Skeletal muscle cell (primary cell): ENCODE data around the gene PARP11.
"Not testable (repeated sequence)": the region's sequence is repeated elsewhere in the genome, so short reads cannot be mapped to it uniquely, and the experiment has no call there.

Experiments
- DNase-seq: peaks from one replicate; pipeline ENCODE4 v3.0.0-alpha.2; 2010; ENCODE audit warnings: low read depth
- H3K4me3 ChIP-seq: 2 replicates; pipeline ENCODE4 v1.5.1; 2011; ENCODE audit warnings: low read depth, mild to moderate bottlenecking, control low read depth, low read length, moderate library complexity

The PARP11 gene

DNA sequence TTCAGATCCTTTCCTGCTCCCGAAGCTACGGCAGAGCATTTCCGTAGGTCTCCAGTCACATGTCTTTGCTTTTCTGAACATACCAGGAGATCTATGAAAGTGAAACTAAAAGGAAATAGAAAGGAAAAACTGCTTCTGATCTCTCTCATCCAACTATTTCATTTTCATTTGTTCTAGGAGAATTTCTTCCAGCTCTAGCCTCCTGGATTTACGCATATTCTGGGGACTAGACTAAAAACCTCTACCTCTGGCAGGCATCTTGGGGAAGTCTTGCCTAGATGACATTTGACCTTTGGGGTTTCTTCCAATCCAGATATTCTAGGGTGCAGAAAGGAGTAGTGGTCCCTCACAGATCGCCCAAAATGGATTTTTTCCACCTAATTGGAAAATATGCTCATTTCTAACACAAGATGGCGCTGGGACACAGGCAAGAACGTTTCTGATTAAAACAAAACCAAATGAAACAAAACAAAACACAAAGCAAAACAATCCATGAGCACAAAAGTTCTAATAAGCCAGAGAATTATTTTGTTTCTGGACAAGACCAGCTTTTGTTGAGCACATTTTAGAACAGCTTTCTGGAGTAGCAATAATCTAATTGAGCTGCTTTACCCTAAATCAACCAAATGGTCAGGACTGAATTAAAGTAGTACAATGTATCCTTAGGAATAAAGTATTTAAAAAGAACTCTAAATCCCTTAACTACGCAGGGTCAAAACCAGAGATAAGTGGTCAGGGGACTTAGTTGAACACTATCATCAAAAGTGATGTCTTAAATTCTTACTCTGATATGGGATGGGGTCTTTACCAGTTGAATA, 12.3 kb upstream of the PARP11 start:
- H3K4me3 ChIP-seq: peak overlapping the region; percentile 58

DNA sequence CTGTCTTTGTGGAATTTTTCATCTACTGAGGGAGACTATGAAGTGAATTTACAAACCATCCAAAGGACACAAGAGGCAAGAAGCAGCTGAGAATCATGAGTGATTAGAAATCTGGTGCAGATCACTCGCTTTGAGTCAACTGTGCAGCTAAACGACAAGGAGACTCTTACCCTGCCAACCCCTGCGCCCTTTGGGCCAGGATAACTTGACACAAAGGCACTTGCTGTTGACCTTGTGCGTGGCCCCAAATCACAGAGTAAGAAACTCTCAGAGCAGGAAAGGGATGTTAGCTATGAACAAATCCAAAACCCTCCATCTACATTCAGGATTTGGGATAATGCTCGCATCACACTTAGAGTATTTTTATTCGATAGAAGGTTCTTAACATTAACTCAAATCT, 11.5 kb upstream of the PARP11 start:
- peak overlapping the region; percentile 58 for H3K4me3 ChIP-seq
- no peak for DNase-seq

More for the DNA sequence above, 12.3 kb upstream of the PARP11 start:
- no peak for DNase-seq

DNA sequence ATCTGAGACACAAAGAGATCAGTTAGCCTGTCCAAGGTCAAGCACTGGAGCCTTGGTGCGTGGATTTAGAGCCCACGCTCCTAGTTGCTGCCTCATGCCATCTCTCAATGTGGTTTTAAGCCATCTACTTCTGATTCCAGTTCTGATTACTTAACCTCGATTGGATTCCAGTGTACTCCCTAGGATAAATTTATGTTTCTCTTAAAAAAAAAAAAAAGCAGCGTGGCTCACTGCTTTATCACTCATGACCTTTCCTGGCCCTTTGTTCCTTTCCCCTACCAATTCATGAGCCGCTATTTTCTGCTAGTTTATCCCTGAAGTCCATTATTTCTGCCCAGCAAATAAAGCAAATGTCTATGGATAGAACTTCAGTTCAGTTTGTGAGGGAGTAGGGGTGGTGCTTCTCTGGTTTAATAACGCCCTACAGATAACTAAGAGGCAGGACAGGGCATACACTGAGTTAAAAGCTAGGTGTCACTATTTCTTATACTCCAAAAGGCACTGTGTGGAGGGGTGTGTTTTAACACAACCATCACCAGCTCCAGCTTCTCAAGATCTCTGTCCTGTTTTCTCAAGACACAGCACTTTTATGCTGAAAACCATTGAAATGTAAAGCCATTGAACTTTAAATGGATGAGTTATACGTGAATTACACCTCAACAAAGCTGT, 9.8 kb upstream of the PARP11 start:
- H3K4me3 ChIP-seq: no peak overlapping the region
- DNase-seq: no peak

GRCh38 chr12:3882406-3882805, 9.2 kb upstream of the PARP11 start:
- H3K4me3 ChIP-seq: no peak overlapping the region
- no peak for DNase-seq

- no peak for DNase-seq
- H3K4me3 ChIP-seq: no peak overlapping the region
These were observed 8.2 kb upstream of the PARP11 start for GRCh38 chr12:3881281-3881950.

DNA sequence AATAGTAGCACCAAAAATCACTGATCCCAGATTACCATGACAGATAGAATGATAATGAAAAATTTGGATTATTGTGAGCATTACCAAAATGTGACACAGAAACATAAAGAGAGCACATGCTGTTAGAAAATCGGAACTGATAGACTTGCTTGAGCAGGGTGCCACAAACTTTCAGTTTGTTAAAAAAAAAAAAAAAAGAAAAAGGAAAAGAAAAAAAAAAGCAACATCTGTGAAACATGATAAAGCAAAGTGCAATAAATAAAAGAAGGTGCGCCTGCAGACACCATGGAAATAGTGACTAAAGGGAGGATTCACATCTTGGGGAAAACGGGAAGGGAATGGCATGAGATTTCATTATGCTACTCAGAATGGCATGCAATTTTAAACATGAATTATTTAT, 6.6 kb upstream of the PARP11 start:
- no peak for DNase-seq
- no peak overlapping the region for H3K4me3 ChIP-seq

DNA sequence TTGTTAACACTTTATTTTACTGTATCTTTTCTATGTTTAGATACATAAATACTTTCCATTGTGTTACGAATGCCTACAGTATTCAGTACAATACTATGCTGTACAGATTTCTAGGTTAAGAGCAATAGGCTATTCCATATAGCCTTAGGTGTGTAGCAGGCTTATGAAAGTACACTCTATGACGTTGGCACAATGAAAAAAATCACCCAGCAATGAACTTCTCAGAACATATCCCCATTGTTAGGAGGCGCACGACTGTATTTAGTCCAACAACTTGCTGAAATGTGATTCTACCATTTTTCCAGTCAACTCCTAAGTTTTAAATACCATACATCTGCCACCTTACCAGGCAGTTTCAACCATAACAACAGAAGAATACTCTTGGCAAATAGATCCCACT, 1.8 kb downstream of the PARP11 start:
- H3K4me3 ChIP-seq: no peak overlapping the region
- DNase-seq: no peak

DNA sequence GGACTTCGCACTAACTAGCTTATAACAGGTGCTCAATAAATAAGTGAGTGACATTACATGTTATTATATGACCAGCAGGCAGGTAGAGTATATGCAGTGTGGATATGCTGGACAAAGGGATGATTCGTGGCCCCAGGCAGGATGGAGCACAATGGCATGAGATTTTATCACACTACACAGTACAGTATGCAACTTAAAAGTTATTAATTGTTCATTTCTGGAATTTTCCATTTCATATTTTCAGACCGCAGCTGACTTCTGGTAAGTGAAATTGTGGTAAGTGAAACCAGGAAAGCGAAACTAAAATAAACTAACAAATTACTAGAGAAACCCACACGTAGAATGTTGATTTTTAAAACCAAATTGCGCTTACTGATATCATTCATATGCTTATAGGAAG, 3.3 kb downstream of the PARP11 start:
- no peak overlapping the region for H3K4me3 ChIP-seq

GRCh38 chr12:3869433-3869832, 3.8 kb downstream of the PARP11 start:
- DNase-seq: no peak
- H3K4me3 ChIP-seq: no peak overlapping the region

More for the DNA sequence above, 3.3 kb downstream of the PARP11 start:
- no peak for DNase-seq

DNA sequence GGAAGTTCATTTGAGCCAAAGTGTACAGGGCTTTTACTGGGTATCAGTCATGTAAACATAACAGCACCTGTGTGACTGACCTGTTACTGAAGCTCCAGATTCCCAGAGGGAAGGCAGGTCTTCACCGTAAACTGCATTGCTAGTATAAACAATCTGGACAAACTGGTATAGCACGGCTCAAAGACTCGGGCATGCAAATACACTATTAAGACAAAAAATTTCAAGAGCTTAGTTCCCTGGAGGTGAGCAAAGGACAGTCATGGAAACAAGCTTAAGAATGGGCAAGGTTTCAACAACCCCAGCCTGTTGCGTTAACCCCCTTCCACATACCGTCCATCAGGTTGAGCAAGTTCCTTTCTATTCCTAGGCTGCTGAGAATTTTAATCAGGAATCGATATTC, 9.4 kb downstream of the PARP11 start:
- DNase-seq: no peak
- H3K4me3 ChIP-seq: no peak overlapping the region

DNA sequence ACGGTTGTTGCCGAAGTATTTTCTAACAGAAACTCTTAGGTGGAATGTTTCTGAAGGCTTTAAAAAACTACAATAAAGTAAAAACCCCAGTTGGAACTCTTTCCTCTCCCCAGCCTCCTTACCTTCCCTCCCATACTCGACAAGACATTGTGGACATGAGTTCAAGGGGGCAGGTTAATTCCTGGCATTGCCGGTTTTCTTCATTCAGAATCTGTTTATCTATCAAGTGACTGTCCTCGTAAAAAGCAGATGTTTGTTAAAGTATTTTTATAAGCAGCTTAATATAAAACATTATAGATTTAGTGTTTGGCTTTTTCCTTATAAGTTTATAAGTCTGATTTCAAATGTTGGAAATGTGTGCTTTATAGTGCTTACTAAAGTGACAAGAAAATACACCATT, 30.7 kb downstream of the PARP11 start:
- DNase-seq: no peak
- H3K4me3 ChIP-seq: no peak overlapping the region

DNA sequence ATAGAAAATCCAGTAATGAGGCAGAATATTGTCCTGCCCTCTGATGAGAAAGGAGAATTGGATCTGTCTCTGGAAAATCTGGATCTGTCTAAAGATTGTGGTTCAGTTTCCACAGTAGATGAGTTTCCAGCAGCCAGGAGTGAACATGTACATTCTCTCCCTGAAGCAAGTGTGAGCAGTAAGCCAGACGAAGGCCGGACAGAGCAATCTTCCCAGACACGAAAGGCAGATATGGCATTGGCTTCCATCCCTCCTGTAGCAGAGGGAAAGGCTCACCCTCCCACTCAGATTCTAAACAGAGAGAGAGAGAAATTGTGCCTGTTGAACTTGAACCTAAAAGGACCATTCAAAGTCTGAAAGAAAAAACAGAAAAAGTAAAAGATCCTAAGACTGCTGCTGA, 31.4 kb downstream of the PARP11 start:
- no peak overlapping the region for H3K4me3 ChIP-seq
- DNase-seq: no peak

DNA sequence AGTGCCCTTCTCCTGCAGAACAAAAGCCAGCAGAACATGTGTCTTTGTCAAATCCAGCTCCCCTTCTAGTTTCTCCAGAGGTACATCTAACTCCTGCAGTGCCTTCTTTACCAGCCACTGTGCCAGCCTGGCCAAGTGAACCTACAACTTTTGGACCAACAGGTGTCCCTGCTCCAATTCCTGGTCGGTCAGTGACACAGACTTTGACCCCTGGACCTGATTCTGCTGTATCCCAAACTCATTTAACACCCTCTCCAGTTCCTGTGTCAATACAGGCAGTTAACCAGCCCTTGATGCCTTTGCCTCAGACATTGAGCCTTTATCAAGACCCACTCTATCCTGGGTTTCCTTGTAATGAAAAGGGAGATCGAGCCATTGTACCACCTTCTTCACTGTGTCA, 32.4 kb downstream of the PARP11 start:
- DNase-seq, H3K4me3 ChIP-seq: not testable (repeated sequence)

GRCh38 chr12:3839745-3840144, 33.5 kb downstream of the PARP11 start:
- not testable (repeated sequence) for H3K4me3 ChIP-seq, DNase-seq

GRCh38 chr12:3838701-3839548, 34.3 kb downstream of the PARP11 start:
- not testable (repeated sequence) for DNase-seq
- H3K4me3 ChIP-seq: peak overlapping the region; percentile 21

DNA sequence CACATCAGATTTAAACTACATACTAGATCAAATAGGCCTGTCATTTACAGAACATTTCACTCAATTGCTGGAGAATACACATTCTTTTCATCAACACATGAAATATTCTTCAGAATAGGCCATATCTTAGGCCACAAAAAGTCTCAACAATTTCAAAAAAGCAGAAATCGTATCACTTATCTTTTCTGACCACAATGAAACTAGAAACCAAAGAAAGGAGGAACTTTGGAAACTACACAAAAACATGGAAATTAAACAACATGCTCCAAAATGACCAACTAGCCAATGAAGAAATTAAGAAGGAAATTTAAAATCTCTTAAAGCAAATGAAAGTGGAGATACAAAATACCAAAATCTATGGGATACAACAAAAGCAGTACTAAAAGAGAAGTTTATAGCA, 35.1 kb downstream of the PARP11 start:
- no peak for DNase-seq
- H3K4me3 ChIP-seq: no peak overlapping the region

GRCh38 chr12:3837049-3837448, 36.1 kb downstream of the PARP11 start:
- no peak overlapping the region for H3K4me3 ChIP-seq
- no peak for DNase-seq

DNA sequence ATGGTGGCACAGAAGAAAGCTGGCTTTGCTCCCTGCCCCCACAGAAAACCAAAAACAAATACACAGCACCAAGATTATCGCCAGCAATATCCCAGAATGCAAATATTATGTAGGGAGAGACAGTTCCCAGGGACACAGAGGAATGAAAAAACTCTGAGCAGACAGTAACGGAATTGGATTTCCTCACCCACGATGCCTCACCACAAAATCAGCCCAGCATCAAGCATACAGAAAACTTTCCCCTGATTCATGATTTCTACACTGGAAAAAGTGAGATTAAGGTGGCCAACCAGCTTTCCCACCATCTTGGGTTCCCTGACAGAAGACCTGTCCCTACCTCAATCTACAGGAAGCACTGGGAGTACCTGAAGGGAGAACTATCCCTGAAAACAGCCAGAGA, 36.6 kb downstream of the PARP11 start:
- DNase-seq: no peak
- no peak overlapping the region for H3K4me3 ChIP-seq

DNA sequence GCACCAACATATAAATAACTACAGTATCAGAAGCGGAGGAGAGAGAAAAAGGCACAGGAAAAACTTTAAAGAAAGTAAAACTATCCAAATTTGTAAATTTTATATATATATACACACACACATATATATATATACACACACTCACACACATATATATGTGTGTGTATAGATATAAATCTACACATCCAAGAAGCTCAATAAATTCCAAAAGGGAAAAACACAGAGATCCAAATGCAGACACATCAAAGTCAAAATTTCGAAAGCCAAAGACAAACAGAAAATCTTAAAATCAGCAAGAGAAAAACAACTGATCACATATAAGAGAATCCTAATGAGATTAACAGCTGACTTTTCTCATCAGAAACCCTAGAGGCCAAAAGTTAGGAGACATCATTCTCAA, 37.3 kb downstream of the PARP11 start:
- DNase-seq: no peak
- H3K4me3 ChIP-seq: no peak overlapping the region

- DNase-seq: no peak
- no peak overlapping the region for H3K4me3 ChIP-seq
These were observed 38.4 kb downstream of the PARP11 start for GRCh38 chr12:3834774-3835173.
